WTC11 (cell line): ENCODE data around the gene PCK2.

ENCODE experiments used
- CTCF ChIP-seq: fragments of 200-600 bp; IDR thresholded peaks from 2 replicates; pipeline ENCODE4 v1.8.0; 2022; ENCODE audit warnings: antibody characterized with exemption
- MAX ChIP-seq: sonication (generic); formaldehyde crosslinking; IDR thresholded peaks from 2 replicates; pipeline ENCODE4 v1.8.0; 2022; ENCODE audit warnings: mild to moderate bottlenecking, missing genetic modification reagents
- MLX ChIP-seq: sonication (generic); formaldehyde crosslinking; IDR thresholded peaks from 2 replicates; pipeline ENCODE4 v1.8.1; 2023; ENCODE audit warnings: mild to moderate bottlenecking, missing genetic modification reagents, moderate library complexity
- NR2C2 ChIP-seq: sonication (generic); formaldehyde crosslinking; IDR thresholded peaks from 2 replicates; pipeline ENCODE4 v1.8.0; 2022; ENCODE audit warnings: mild to moderate bottlenecking, missing genetic modification reagents
- PREB ChIP-seq: sonication (generic); formaldehyde crosslinking; IDR thresholded peaks from 2 replicates; pipeline ENCODE4 v1.8.1; 2022; ENCODE audit warnings: mild to moderate bottlenecking, missing genetic modification reagents, moderate library complexity, borderline replicate concordance
- TEAD4 ChIP-seq: sonication (generic); formaldehyde crosslinking; IDR thresholded peaks from 2 replicates; pipeline ENCODE4 v1.8.0; 2022; ENCODE audit warnings: mild to moderate bottlenecking, missing genetic modification reagents

GRCh38 chr14:24079491-24080141, 14.5 kb upstream of the PCK2 start:
- TF ChIP-seq MAX (CRISPR knock-in tag) (no peak), CTCF (no peak), NR2C2 (CRISPR knock-in tag) (no peak), MLX (CRISPR knock-in tag) (no peak), PREB (CRISPR knock-in tag) (no peak), TEAD4 (CRISPR knock-in tag) (no peak)
